ENCODE data around the gene CADPS2.

DNA sequence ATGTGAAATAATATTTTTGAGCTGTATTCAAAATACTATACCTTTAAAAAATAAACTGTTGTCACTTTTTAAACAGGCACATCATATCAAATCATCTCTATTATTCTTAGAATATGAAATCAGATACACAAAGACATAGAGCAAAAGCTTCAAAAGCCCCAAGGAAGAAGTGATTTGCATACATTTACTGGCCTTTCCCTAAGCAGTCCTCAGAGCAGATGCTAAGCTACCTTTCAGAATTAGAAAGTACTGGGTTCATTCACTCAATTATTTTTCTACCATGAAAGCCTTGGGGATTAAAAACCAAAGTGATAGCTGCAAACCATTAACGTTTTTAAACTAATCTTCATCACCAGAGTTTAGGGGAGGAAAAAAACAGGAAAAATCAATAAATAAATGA is 127.8 kb downstream of the CADPS2 start:
- TF ChIP-seq POLR2AphosphoS5 (IDR thresholded peaks at IDR 0.05; ENCODE audit: low read depth, low read length) (no peak), POLR2A (IDR thresholded peaks at IDR 0.05; ENCODE audit: low read depth, low read length) (no peak)
